Endothelial cell of hepatic sinusoid (primary cell): ENCODE data around the gene TTI1.

ENCODE experiments used
- in situ Hi-C: cut with HindIII; loops from 2 replicates; pipeline ENCODE4 v1.10.0; 2017; ENCODE audit warnings: low sequenced_read_pairs

Gene TTI1

DNA sequence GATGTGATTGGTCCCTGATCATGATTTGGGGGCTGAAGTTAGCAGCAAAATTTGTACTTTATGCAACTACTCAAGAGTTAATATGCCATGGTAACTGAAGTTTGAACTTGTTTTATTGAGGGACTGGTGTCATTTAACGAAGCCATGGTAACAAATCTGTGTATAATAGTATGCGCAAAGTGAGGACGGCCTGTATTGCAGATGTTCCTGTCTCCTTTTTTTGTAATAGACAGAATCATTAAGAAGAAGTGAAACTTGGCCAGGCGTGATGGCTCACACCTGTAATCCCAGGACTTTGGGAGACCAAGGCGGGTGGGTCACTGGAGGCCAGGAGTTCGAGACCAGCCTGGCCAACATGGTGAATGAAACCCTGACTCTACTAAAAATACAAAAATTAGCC lies 22.6 kb upstream of the TTI1 start:
- in situ Hi-C loops: loop anchor here (5.0 kb wide), 1 partner anchor 111 kb away; the partner anchor contains the start of gene TGM2

DNA sequence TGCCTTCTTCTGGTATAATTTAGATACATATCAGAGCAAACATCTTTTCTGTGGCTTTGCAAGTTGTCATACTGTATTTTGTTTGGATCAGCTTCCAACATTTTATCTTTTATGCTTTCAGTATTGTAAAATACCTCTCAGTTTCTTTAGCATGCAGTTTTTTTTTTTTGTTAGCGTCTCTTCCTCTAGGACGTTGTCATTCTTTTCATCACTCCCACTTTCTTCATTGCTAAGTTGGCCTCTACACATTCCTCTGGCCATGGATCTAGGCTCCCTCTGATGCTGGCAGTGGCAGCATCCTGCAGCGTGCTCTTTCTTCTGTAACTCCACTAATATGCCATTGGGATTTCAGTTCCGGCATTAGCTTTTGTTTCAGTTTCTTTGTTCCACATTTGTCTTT lies 22.0 kb upstream of the TTI1 start:
- in situ Hi-C loops: loop anchor here (5.0 kb wide), 1 partner anchor 112 kb away; the partner anchor contains the start of gene TGM2

DNA sequence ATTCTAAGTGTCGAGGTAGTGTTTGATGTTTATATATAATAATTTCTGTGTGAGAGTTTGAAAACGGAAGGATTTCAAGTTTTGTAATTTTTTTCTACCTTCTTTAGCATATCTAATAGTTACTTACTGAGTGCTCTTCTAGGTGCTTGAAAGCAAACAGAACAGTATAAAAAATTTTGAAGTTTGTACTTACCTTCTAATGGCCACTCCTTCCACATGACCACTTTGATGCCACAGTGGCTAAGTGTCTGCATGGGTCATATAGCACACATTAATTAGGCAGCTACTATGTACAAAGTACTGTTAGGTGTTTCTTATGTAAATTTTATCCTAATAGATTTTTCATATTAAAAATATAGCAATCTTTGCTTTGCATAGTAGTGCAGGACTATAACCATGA lies 21.4 kb upstream of the TTI1 start:
- in situ Hi-C loops: loop anchor here (5.0 kb wide), 1 partner anchor 113 kb away; the partner anchor contains the start of gene TGM2

DNA sequence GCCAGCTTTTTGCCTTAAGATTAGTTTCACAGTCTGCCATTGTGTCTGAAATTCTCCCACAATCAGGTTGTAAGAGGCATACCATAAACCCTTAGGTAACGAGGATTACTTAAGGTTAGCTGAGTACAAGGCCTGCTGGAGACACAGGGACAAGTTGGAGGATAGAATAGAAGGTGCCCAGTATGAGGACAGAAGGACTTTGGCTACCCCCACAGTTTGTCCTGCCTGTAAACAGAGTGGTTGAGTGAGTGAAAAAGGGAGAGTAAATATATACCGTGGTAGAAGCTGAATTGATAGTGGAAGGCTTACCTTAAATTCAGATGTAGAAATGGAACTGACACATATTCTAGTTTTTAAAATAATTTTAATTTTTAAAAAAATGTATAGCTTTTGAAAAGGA lies 19.6 kb upstream of the TTI1 start:
- in situ Hi-C loops: no loop called here

DNA sequence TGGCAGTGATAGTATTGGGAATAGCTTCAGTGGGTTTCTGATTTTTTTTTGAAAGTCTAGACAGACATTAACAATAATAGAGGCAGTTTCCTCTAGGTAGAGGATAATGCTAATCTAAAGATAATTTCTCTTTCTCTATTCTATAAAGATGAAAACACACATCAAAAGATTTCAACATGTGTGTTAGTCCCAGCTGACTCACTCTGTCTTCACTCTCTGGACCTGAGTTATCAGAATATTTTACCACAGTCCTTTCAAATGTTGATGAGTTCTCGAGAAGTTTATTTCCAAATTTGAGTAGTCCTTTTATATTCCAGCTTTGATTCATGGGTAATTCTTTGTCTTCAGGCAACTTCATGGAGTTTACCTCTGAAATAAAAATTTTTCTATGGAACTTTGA lies 17.4 kb upstream of the TTI1 start:
- in situ Hi-C loops: no loop called here

DNA sequence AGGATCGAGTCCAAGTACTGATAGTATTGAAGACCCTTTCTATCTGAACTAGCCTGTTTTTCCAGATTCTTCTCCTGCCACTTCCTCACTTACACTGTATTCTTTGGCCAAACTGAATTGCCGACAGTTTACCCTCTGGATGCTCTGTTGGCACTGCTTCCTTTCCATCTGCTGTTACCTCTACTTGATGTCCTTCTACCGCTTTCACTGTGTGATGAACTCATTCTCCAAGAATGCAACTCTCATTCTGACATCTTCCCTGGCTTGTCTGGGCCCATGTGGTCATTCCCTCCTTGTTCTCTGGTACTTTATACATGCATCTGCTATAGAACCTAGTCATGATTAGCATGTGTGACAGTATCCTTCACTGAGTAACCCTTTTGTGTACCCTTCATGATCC lies 16.5 kb upstream of the TTI1 start:
- in situ Hi-C loops: no loop called here

DNA sequence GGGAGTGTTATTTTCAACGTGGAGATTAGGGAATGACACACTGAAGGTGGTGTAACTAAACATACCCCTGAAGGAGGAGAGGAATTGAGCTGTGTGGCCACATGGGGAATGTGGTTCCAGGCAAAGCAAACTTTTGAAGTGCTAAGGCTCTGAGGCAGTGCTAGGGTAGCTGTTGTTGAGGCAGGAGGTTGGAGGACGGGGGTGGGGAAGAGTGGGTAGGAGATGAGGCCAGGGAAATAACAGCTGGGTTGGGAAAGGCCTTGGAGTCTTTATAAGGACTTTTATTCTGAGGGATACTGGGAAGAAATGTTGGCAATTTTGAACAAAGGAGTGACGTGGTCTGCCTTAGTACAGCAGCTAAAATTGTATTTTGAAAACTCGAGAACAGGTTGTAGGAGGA lies 13.3 kb upstream of the TTI1 start:
- in situ Hi-C loops: no loop called here

DNA sequence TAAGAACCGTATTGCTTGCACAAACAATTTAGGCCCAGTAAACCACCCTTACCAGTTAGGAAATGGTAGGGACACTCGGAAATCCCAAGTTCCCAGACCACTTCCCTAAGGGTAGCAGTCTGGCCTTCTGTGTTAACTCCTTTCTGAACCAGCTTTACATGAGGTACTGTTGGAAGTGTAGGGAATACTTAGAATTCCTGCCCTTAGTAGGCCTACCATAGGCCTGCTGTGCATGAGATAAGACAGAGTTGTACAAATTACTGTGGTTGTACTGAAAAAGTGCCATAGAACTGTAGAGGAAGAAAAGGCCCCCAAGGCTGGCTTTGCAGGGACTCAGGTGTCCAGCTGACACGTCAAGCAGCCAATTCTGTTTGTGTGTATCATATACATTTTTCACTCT lies 11.4 kb upstream of the TTI1 start:
- in situ Hi-C loops: loop anchor here (5.0 kb wide), 1 partner anchor 52 kb away; no protein-coding TSS in a partner anchor

DNA sequence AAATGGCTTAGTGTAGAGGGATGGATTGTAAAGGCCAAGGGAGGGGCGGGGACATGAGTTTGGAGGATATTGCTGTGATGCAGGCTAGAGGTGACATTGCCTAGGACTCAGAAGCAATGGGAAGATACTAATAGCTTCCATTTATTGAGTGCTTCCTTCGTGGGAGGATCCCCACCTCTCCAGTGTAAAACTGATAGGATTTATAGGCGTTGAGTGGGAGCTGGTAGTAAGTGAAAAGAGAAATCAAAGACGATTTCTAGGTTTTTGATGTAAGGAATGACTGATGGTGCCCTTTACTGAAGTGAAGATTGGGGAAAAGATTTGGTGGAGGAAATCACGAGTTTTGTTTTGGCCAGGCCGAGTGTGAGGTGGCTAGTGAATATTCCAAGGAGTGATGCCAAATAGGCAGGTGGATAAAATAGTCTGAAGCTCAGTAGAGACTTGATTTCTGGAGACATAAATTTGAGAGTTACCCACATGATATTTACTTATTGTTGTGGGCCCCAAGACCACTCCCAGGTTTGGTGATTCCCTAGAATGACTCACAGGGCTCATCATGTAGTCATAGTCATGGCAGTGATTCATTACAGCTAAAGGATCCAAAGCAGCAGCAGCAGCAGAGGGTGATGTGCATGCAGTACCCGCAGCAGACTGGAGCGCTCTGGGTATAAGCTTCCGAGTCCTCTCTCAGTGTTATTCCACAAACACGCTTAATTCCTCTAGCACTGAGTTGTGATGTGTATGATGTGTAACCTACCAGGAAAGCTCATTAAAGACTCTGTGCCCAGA lies 10.4 kb upstream of the TTI1 start:
- in situ Hi-C loops: loop anchor here (5.0 kb wide), 1 partner anchor 51 kb away; no protein-coding TSS in a partner anchor

DNA sequence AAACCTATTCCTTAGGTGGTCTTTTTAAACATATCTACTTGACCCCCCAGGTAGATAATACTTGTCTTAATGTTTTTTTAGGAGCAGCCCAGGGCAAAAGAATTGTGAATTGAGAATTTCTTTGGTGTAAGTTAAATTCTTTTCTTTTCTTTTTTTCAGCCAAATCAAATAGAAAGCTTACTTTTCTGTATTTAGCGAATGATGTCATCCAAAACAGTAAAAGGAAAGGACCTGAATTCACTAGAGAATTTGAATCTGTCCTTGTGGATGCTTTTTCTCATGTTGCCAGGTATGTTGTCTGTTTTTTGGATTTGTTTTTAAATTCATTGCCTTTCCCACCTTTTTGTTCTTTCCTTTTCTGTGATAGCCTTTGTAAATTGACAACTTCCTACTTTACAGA lies 7.0 kb upstream of the TTI1 start:
- in situ Hi-C loops: loop anchor here (5.0 kb wide), 1 partner anchor 48 kb away; no protein-coding TSS in a partner anchor

DNA sequence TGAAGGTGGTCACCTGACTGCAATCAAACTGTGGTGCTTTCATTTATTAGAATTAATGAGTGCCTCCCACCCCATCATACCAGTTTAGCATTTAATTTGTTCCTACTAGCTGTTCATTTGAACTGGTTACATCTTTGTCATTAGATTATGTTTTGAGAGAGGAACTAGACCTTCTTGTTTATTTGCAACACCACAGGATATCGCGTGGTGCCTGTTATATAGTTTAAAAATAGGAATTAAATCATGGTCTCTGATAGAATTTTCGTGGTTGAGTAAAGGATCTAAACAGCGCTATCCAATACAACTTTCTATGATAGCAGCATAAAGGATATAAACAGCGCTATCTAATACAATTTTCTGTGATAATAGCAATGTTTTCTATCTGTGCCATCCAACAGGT lies 3.1 kb upstream of the TTI1 start:
- in situ Hi-C loops: no loop called here

DNA sequence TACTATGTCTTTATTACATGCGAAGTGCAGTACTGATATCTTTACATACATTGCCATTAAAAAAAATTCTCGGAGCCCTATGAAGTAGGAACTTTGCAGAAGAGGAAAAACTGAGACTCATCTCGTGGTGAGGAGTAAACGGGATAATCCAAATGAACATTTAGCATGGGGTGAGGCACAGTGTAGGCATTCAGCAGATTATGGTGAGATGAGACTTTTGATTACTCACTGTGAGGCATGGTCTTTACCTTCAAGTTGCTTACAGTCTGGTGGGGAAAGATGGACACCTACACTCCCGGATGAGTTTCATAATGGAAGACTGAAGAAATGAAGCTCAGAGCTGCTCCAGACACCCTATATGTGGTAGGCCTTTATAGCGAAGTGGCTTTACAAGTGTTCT lies 1.7 kb upstream of the TTI1 start:
- in situ Hi-C loops: no loop called here

DNA sequence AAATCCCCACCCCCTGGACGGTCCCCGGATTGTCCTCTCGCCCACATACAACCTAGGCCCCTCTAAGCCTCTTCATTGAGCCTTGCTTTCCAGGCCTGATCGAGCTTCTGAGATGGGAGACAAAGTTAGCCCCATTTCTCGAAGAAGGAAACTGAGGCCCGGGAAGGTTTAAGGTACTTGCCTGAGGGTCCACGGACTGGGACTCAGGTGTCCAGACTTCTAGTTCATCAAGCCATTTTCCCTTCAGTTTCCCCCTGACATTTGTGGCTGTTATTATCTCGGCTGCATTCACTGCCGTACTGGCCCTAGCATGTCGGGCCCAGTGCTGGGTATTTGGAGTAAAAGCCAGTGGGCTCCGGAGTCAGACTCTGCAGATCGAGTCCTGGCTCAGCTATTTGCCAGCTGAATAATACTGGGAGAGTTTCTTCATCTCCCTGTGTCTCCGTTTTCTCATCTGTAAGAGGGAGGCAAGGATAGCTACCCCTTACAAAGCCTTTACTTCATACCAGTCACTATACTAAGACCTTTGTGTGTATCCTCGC lies 923 bp upstream of the TTI1 start:
- in situ Hi-C loops: no loop called here

DNA sequence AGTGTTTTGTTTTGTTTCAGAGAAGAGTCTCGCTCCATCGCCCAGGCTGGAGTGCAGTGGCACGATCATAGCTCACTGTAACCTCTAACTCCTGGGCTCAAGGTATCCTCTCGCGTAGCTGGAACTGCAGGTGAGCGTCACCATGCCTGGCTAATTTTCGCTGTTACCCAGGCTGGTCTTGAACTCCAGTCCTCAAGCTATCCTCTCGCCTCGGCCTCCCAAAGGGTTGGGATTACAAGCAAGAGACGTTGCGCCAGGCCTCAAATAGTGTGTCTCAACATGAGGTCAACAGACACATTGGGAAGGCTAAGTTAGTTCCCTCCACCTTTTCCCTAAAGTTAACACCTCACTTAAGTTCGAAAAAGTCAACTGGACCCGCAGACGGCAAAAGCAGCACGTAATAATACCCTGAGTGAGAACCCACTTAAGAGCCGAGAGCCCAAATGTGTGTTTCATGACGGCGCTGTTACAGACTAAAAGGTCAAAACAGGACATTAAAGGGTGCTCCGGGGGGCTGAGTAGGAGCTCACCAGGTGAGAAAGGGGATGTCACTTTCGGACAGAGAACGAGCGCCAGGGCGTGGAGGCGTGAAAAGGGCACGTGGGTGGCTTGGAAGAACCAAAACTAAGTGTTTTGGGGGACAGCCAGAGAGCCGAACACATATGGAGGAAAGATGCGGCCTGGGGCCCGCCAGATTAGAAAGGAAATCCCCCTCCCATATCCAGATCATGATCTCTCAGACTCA lies 499 bp downstream of the TTI1 start:
- in situ Hi-C loops: no loop called here

DNA sequence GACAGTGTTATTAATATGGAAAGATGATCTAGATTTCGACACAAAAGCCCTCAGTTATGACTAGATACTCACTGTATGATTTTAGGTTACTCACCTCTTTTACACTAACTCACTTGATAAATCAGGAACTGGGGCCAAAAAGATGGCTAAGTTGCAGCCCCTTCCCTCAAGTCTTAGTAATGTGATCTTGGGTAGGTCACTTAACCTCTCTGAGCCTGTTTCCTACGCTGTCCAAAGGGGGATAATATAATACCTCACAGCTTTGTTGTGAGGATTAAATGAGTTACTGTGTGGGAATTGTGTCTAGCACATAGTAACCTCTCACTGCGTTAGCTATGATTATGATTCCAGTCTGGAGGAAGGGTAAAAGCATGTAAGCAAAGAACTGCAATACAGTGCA lies 1.3 kb downstream of the TTI1 start:
- in situ Hi-C loops: no loop called here

DNA sequence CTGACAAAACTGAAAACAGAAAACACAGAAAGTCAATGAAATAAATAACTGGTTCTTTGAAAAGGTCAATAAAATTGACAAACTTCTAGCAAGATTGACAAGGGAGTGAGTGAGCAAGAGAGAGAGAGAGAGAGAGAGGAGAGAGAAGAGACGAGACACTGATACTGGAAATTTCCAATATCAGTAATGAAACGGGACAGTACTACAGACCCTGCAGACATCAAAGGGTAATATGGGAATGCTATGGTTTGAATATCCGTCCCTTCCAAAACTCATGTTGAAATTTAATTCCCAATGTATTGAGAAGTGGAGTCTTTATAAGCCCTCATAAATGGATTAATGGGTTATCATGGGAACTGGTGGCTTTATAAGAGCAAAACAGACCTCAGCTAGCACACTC lies 3.8 kb downstream of the TTI1 start:
- in situ Hi-C loops: no loop called here

DNA sequence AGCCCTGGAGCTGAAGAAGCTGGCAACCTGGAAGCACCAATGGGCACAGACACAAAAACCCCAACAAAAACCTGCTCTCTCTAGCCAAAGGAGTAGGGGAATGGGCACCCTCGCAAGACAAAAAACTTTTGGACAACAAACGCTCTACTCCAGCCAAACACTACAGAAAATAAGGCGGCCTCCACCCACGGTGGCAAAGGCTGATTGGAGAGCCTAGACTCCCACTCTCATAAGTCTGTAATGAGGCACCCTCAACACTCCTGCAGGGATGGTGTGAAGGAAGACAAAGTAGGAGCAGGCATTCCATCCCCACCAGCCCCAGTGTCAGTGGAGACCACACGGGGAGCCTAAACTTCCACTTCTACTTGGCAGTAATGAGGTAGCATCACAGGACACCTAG lies 8.8 kb downstream of the TTI1 start:
- in situ Hi-C loops: loop anchor here (5.0 kb wide), 1 partner anchor 107 kb away; no protein-coding TSS in a partner anchor

DNA sequence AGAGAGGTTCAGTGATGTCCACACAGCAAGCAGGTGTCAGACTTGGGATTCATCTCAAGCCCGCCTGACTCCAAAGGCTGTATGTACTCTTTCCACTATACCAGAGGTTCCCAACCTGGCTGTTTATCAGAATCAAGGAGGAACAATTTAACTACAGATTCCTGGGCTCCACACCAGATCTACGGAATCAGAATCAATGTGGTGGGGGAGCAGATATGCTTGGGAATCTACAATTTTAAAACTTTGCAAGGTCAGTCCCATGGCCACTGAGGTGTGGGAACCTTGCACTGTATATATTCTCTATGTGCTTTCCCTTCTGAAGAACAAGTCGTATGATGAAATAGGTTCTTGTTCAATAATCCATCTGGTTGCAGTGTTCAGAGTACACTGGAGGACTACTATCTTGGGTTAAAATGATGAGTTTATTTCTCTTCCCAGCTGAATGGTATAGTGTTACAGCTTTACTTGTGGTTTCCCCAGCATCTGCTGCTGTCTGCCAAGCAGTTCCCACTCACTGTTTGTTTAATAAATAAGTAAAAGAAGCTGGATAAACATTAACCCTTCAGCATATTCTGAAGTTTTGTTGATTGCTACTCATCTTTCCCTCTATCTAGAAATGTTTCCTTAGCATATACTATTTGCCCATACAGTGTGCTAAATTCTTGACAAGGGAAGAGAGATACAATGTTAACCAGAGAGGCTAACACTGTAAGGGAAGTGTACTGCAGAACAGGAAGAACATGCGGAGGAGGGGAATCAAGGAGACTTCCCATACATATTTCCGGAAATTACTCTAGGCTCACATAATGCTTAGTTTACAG lies 9.9 kb downstream of the TTI1 start:
- in situ Hi-C loops: loop anchor here (5.0 kb wide), 1 partner anchor 106 kb away; no protein-coding TSS in a partner anchor

DNA sequence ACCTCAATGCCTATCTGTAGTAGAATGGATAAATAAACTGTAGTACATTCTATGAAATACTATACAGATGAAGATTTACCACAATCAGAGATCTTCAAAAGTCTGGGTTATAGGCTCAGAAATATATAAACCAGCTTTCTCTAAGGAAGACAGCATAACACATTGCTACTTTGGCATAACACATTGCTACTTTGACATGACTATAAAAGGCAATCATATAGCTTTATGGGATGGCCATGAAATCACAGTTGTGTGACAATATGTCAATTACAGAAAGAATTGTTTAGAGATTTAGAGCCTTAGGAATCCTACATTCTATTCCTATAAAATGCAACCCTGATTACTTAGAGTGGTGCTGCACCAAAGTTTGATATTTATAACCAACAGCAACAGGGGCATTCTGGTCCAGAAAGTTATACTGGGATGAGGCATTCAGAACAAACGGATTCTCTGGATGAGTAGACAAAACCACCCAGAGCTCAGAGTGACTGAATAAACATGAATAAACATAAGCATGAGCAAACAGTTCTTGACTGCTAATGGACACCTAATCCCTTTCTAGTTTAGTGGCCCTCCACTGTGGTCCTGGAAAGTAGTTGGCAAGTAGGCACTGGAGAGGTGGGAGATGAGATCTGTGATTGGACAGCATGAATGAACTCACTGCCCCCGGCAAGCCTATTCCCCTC lies 12.0 kb downstream of the TTI1 start:
- in situ Hi-C loops: loop anchor here (5.0 kb wide), 1 partner anchor 104 kb away; no protein-coding TSS in a partner anchor

DNA sequence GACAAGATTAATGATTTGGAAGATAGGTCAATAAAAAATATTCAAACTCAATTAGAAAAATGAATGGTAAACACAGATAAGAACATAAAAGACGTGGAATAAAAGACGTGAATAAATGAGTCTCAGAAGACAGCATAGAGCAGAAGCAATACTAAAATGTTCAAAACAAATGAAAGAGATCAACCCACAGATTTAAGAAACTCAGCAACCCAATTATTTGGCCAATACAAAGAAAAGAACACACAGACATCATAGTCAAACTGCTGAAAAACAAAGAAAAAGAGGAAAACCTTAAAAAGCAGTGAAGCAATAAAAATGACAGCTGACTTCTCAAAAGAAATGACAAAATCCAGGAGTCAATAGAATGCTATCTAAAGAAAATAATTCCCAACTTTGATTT lies 14.9 kb downstream of the TTI1 start:
- in situ Hi-C loops: no loop called here
